ENCODE measurements around the gene MC3R.

The MC3R gene

GRCh38 chr20:56249956-56250355, 1.4 kb downstream of the MC3R start:
- DNase-seq (ENCODE audit: low read depth), result no peak

- DNase-seq (ENCODE audit: low read depth), result no peak
These were observed 9.1 kb downstream of the MC3R start for GRCh38 chr20:56257604-56258003.

DNA sequence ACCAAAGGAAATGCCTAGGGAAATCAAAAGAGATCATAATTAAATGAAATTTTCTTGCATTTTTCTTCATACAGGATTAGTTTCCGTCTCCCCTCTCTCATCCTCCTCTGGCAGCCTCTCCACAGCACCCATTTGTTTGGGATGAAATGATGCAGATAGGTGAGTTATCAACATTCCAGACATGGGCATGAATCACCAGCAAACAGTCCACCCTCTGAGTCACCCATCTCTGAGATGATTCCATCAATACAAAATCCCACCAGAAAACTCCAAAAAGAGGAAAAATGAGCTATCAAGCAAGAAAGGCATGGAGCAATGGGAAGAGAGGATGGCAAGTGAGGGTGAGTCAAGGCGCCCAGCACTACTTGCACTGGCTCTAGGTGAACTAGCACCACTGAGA, 11.4 kb downstream of the MC3R start:
- DNase-seq (ENCODE audit: low read depth), result no peak

GRCh38 chr20:56268536-56268935, 20.0 kb downstream of the MC3R start:
- no peak for DNase-seq (ENCODE audit: low read depth)

- no peak for DNase-seq (ENCODE audit: low read depth)
These were observed 23.4 kb downstream of the MC3R start for GRCh38 chr20:56271974-56272373.

DNA sequence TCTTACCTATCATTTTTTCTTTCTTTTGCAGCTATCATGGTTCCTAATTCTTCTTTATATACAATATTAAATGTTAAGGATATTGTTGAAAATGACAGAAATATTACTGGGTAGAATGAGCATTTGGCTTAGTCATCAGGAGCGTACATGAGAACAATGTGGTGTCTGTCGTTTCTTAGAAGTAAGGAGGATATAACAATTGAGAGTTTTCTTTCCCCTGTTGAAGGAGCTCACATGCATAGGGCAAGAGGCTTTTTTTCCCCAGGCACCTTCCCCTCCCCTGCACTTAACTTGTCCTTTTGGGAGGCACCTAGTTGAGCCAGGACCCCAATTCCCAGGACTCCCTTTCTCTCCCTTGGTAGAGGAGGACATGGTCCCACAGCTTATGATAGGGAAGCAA, 25.0 kb downstream of the MC3R start:
- DNase-seq (ENCODE audit: low read depth), result no peak

DNA sequence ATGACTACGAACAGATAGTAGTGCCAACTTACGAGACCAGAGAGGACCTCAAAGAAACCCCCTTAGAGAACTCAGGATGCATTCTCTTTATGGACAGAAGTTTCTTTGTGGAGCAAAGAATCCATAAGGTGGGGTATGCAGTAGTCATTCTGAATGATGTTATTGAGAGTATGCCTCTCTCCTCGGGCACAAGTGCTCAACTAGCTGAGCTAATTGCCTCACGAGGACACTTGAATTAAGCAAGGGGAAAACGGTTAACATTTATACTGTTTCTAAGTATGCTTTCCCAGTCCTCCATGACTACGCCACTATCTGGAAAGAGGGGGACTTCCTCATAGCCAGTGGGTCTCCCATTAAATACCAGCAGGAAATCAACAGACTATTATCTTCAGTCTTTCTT, 25.6 kb downstream of the MC3R start:
- no peak for DNase-seq (ENCODE audit: low read depth)

DNA sequence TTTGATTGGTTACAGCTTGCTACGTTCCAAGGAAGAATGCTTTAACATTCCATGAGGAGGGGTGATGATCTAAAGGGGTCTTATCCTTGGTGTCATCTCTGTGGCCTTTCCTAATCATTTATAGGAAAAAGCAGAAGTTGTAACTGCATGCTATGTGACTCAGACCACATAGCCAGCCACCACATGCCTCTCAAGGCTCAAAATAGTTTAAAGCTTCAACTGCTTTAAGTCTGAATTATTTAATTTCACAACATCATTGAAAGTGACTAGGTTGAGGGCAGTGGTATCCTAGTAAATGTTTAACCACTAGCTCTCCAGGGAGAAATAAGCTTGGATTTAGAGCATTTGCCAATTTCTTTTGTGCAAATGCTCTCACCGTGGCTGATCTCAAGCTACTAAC, 29.7 kb downstream of the MC3R start:
- DNase-seq (ENCODE audit: low read depth), result no peak

DNA sequence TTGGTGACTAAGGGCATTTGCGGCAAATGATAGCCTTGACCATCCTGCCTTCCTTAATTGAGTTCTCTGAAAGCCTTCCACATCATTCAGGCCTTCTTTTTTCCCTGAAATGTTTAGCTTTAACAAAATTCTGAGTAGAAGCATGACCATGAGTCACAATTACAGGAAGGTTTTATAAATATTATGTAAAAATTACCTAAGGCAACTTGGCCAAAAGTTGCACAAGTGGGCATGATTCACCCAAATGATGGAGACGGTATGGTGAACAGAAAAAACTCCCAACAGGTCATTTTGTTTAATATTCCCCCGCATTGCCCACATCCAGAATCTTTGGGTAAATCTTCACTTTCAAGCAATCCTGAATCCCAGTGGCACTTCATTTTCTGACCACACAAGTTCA, 37.0 kb downstream of the MC3R start:
- DNase-seq (ENCODE audit: low read depth), result no peak

- no peak for DNase-seq (ENCODE audit: low read depth)
These were observed 41.1 kb downstream of the MC3R start for GRCh38 chr20:56289652-56290051.

DNA sequence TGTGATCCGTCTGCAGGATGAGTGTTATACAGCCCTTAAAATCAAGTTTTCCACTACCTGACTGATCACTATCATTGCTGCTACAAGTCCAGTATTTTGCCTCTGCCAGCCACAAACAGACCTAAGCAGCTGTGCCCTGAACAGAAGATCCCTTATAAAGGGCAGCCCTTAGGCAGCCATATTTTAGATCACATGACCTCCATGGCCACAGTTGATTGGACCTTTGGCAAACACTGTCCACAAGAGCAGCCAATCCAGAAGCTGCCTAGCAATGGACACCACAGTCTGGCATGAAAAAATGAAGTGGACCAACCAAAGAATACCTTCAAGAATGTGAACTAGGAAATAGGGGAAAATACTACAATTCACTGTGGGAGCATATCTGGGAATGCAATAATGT, 50.8 kb downstream of the MC3R start:
- DNase-seq (ENCODE audit: low read depth), result no peak
